DMS153 treated with DMSO at 0.1 percent for 48 hours (cell line): ENCODE data around the gene MVB12B.
A peak's percentile ranks its signal among the peaks of the same experiment; 100 is the strongest.

Experiments used
- DNase-seq: peaks from one replicate; lab custom pipeline; 2025; ENCODE audit not compliant: unreplicated experiment; lab: John Stamatoyannopoulos, UW

Gene MVB12B

GRCh38 chr9:126514037-126514821 is 187.6 kb downstream of the MVB12B start:
- DNase-seq, result peak; percentile 20

- DNase-seq, result no peak
Observed at GRCh38 chr9:126515001-126515872, 188.6 kb downstream of the MVB12B start.

GRCh38 chr9:126515873-126516505 is 189.4 kb downstream of the MVB12B start:
- DNase-seq, result no peak

GRCh38 chr9:126516561-126516935 is 189.9 kb downstream of the MVB12B start:
- no peak for DNase-seq

- DNase-seq, result peak; percentile 35
Observed at GRCh38 chr9:126516936-126517832, 190.6 kb downstream of the MVB12B start.

- DNase-seq, result no peak
Observed at GRCh38 chr9:126517833-126518356, 191.3 kb downstream of the MVB12B start.

- DNase-seq, result no peak
Observed at GRCh38 chr9:126518763-126519162, 192.1 kb downstream of the MVB12B start.

- no peak for DNase-seq
Observed at GRCh38 chr9:126519660-126520420, 193.2 kb downstream of the MVB12B start.

GRCh38 chr9:126520453-126520852 is 193.8 kb downstream of the MVB12B start:
- no peak for DNase-seq

GRCh38 chr9:126521089-126521488 is 194.5 kb downstream of the MVB12B start:
- no peak for DNase-seq

- no peak for DNase-seq
Observed at GRCh38 chr9:126521551-126521950, 194.9 kb downstream of the MVB12B start.

GRCh38 chr9:126521976-126522590 is 195.5 kb downstream of the MVB12B start:
- no peak for DNase-seq

- no peak for DNase-seq
Observed at GRCh38 chr9:126522612-126523356, 196.2 kb downstream of the MVB12B start.

GRCh38 chr9:126523611-126524111 is 197.0 kb downstream of the MVB12B start:
- DNase-seq, result no peak

- DNase-seq, result no peak
Observed at GRCh38 chr9:126524353-126525077, 197.9 kb downstream of the MVB12B start.

- DNase-seq, result no peak
Observed at GRCh38 chr9:126526218-126527108, 199.8 kb downstream of the MVB12B start.
